MCF 10A (cell line): ENCODE measurements around the gene SNX12. TPM values are rescaled to one million over a fixed set of nuclear protein-coding genes. Genes with fewer than 3 reads are reported as not detected.

ENCODE experiments used
- Bru-seq: library from RNA; stranded (reverse); fragments of 400-500 nt; gene quantifications from one replicate; lab custom pipeline; 2021; lab: Mats Ljungman, UMichigan
- BruChase-seq, 2 experiments: library from RNA; stranded (reverse); fragments of 400-500 nt; gene quantifications; one replicate each; lab custom pipeline; 2021; lab: Mats Ljungman, UMichigan
- BruUV-seq: library from RNA; stranded (reverse); fragments of 400-500 nt; replicated peaks from 2 replicates; lab custom pipeline; 2021; lab: Mats Ljungman, UMichigan
- CTCF ChIA-PET: fragments of 300-600 bp; sonication (Branson Sonifier 250); formaldehyde crosslinking; extraction: SDS; loops from one replicate; lab custom pipeline; 2021; ENCODE audit warnings: antibody characterized with exemption, inconsistent platforms; lab: Yijun Ruan, JAX
- POLR2A ChIA-PET: fragments of 300-600, 350-650 bp; sonication (Branson Sonifier 250); formaldehyde crosslinking; extraction: SDS; loops from one replicate; lab custom pipeline; 2020; ENCODE audit warnings: antibody characterized with exemption, inconsistent platforms; lab: Yijun Ruan, JAX
- DNase-seq: peaks from one replicate; pipeline ENCODE4 v3.0.0-alpha.2; 2018; ENCODE audit not compliant: unreplicated experiment
- H3K27ac Mint-ChIP-seq: one replicate; pipeline ENCODE4 v1.8.0; 2022; ENCODE audit warnings: mild to moderate bottlenecking, low read depth, mixed read lengths; ENCODE audit not compliant: unreplicated experiment
- H3K27me3 Mint-ChIP-seq: one replicate; pipeline ENCODE4 v1.8.0; 2022; ENCODE audit warnings: mixed read lengths; ENCODE audit not compliant: insufficient read depth, unreplicated experiment
- H3K36me3 Mint-ChIP-seq: one replicate; pipeline ENCODE4 v1.8.0; 2022; ENCODE audit warnings: mild to moderate bottlenecking, moderate library complexity, mixed read lengths; ENCODE audit not compliant: insufficient read depth, unreplicated experiment
- H3K4me1 Mint-ChIP-seq: one replicate; pipeline ENCODE4 v1.8.0; 2022; ENCODE audit warnings: mixed read lengths; ENCODE audit not compliant: insufficient read depth, unreplicated experiment
- H3K4me3 Mint-ChIP-seq: one replicate; pipeline ENCODE4 v1.8.0; 2022; ENCODE audit warnings: mild to moderate bottlenecking, moderate library complexity, mixed read lengths; ENCODE audit not compliant: unreplicated experiment
- H3K9me3 Mint-ChIP-seq: one replicate; pipeline ENCODE4 v1.8.0; 2022; ENCODE audit warnings: mixed read lengths; ENCODE audit not compliant: unreplicated experiment
- CTCF ChIP-seq: fragments of 200-600 bp; IDR thresholded peaks from one replicate; pipeline ENCODE4 v1.8.0; 2022; ENCODE audit warnings: antibody characterized with exemption, mild to moderate bottlenecking; ENCODE audit not compliant: unreplicated experiment
- intact Hi-C: fragments of 100-400 bp; cut with micrococcal nuclease; formaldehyde crosslinking; loops from 2 replicates; pipeline ENCODE4 v1.14.1; 2022
- long read RNA-seq: library from polyadenylated mRNA; stranded (forward); transcript quantifications from one replicate; pipeline ENCODE4 v2.0.0, GENCODE V29; 2022
- total RNA-seq: library from RNA; stranded (reverse); gene quantifications from 2 replicates; pipeline ENCODE4 v1.2.3, GENCODE V29; 2022

Gene SNX12
- 67.0 and 81.3 TPM in 2 replicates for total RNA-seq
- percentile 68 among the genes with signal in this experiment for Bru-seq, nascent RNA
- BruChase-seq, experiment 1, labeled RNA remaining after a 6-hour chase: percentile 94 among the genes with signal in this experiment
- BruChase-seq, experiment 2, labeled RNA remaining after a 2-hour chase: percentile 86 among the genes with signal in this experiment
- long read RNA-seq, partial matches to known transcripts: 0 of 5 reads
- long read RNA-seq, other reads (novel, unspliced or antisense): 5 of 5 reads

GRCh38 chrX:71068044-71068918 lies at the start of gene SNX12:
SNX12 (minus strand) TSS chrX:71068334; CDS start chrX:71068306, 28 bp downstream.
- peaks cover 34% of the 10 kb centered on the region for H3K27me3 Mint-ChIP-seq
- H3K36me3 Mint-ChIP-seq: no peaks in the 10 kb centered on the region
- DNase-seq: peak; percentile 89
- ChIA-PET CTCF (interaction anchor here (0.6 to 1.0 kb wide), 3 partner anchors 35 to 110 kb away, joined by 3 to 4 read pairs (median 3); no protein-coding TSS in a partner anchor), POLR2A (interaction anchor here (0.7 to 1.6 kb wide), 8 partner anchors 9 to 1113 kb away, joined by 3 to 13 read pairs (median 4); partner anchors contain the start of gene MED12)
- peak within 1 kb of the TSS; percentile 93 for H3K27ac Mint-ChIP-seq
- H3K4me1 Mint-ChIP-seq: peaks cover 18% of the 10 kb centered on the region
- intact Hi-C loops: no loop called here
- H3K4me3 Mint-ChIP-seq: peak within 1 kb of the TSS; percentile 99
- no TSS peak for BruUV-seq
- no peaks in the 10 kb centered on the region for H3K9me3 Mint-ChIP-seq
- TF ChIP-seq CTCF: no peak

- BruUV-seq: no TSS peak
- Mint-ChIP-seq H3K4me3 (no peak overlapping the region), H3K4me1 (no peaks in the 10 kb centered on the region), H3K27ac (no peak overlapping the region), H3K27me3 (peaks cover 18% of the 10 kb centered on the region), H3K9me3 (no peaks in the 10 kb centered on the region), H3K36me3 (peaks cover 30% of the 10 kb centered on the region)
- ChIA-PET CTCF (interaction anchor here (0.7 to 1.1 kb wide), 3 partner anchors 13 to 137 kb away, joined by 3 to 4 read pairs (median 4); no protein-coding TSS in a partner anchor), POLR2A (interaction anchor here (0.7 to 2.0 kb wide), 8 partner anchors 15 to 180 kb away, joined by 3 to 12 read pairs (median 4); partner anchors contain the start of gene NONO)
- TF ChIP-seq CTCF: no peak
- intact Hi-C loops: no loop called here
- no peak for DNase-seq
Observed at GRCh38 chrX:71117358-71117757, 49.2 kb upstream of the SNX12 start.

- BruUV-seq: no TSS peak
- peaks cover 6% of the 10 kb centered on the region for H3K36me3 Mint-ChIP-seq
- H3K9me3 Mint-ChIP-seq: no peaks in the 10 kb centered on the region
- POLR2A ChIA-PET: no interaction called here
- H3K27me3 Mint-ChIP-seq: peaks cover 59% of the 10 kb centered on the region
- DNase-seq: no peak
- TF ChIP-seq CTCF: no peak
- CTCF ChIA-PET: interaction anchor here (0.6 to 1.1 kb wide), 3 partner anchors 17 to 979 kb away, joined by 3 read pairs; no protein-coding TSS in a partner anchor
- no peaks in the 10 kb centered on the region for H3K4me1 Mint-ChIP-seq
- no peak overlapping the region for H3K27ac Mint-ChIP-seq
- intact Hi-C loops: no loop called here
- no peak overlapping the region for H3K4me3 Mint-ChIP-seq
Observed at GRCh38 chrX:71111921-71112431, 43.8 kb upstream of the SNX12 start.
